SK-N-SH (cell line): ENCODE results near the gene IL17A.

ENCODE experiments used
- FOXJ3 ChIP-seq: sonication (generic); formaldehyde crosslinking; IDR thresholded peaks from 2 replicates; pipeline ENCODE4 v1.5.1; 2020; ENCODE audit warnings: mild to moderate bottlenecking, missing genetic modification reagents
- FOXM1 ChIP-seq: IDR thresholded peaks from 2 replicates; pipeline ENCODE4 v1.4.0; 2012; ENCODE audit warnings: low read depth, mild to moderate bottlenecking
- NFIC ChIP-seq: IDR thresholded peaks from 2 replicates; pipeline ENCODE4 v1.4.0; 2012; ENCODE audit warnings: borderline replicate concordance
- POLR2AphosphoS5 ChIP-seq: IDR thresholded peaks from 2 replicates; pipeline ENCODE4 v1.6.1; 2012; ENCODE audit warnings: low read depth, low read length
- RCOR1 ChIP-seq: fragments of 150-350 bp; IDR thresholded peaks from 2 replicates; pipeline ENCODE4 v1.6.1; 2017; ENCODE audit warnings: antibody characterized with exemption, low read length
- RXRA ChIP-seq: IDR thresholded peaks from 2 replicates; pipeline ENCODE4 v1.4.0; 2012; ENCODE audit warnings: low read depth, mild to moderate bottlenecking, borderline replicate concordance
- SIN3A ChIP-seq: IDR thresholded peaks from 2 replicates; pipeline ENCODE4 v1.6.1; 2012; ENCODE audit warnings: low read depth, mild to moderate bottlenecking, low read length, moderate library complexity, borderline replicate concordance
- SMC3 ChIP-seq: IDR thresholded peaks from 2 replicates; pipeline ENCODE4 v1.6.1; 2012; ENCODE audit warnings: low read depth, low read length, improper control_type of control experiment
- TAF1 ChIP-seq: IDR thresholded peaks from 2 replicates; pipeline ENCODE4 v1.6.1; 2012; ENCODE audit warnings: low read depth, mild to moderate bottlenecking, low read length, moderate library complexity, borderline replicate concordance
- TEAD4 ChIP-seq: IDR thresholded peaks from 2 replicates; pipeline ENCODE4 v1.4.0; 2012; ENCODE audit warnings: mild to moderate bottlenecking, borderline replicate concordance; ENCODE audit not compliant: insufficient read depth
- TF ChIP-seq, protein P1 (sequence below): fragments of 200-600 bp; sonication (generic); IDR thresholded peaks from 2 replicates; pipeline ENCODE4 v1.6.1; 2017; ENCODE audit warnings: antibody characterized with exemption, mild to moderate bottlenecking, moderate library complexity
- TF ChIP-seq, protein P2 (sequence below): IDR thresholded peaks from 2 replicates; pipeline ENCODE4 v1.6.1; 2012; ENCODE audit warnings: mild to moderate bottlenecking, low read depth, low read length, moderate library complexity
- TF ChIP-seq, protein P3 (sequence below): IDR thresholded peaks from 2 replicates; pipeline ENCODE4 v1.4.0; 2012; ENCODE audit warnings: low read depth

DNA sequence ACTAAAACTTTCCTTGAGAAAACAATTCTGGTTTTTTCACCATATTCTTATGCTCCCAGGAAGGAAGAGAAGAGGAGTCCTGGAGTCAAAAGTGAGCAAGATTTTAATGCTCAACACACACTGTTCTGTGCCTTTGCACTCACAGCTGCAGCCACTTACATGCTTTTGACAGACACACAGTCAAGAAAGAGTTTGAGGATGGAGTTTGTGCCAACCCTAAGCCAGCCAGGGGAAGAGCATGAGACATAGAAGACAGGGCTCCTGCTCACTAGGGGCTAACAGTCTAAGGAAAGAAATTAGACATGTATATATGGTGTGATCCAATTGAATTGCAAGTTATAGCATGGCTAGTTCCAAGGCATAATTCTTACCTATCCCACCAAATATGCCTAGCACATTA, 37.1 kb upstream of the IL17A start:
- TF ChIP-seq, protein P1, sequence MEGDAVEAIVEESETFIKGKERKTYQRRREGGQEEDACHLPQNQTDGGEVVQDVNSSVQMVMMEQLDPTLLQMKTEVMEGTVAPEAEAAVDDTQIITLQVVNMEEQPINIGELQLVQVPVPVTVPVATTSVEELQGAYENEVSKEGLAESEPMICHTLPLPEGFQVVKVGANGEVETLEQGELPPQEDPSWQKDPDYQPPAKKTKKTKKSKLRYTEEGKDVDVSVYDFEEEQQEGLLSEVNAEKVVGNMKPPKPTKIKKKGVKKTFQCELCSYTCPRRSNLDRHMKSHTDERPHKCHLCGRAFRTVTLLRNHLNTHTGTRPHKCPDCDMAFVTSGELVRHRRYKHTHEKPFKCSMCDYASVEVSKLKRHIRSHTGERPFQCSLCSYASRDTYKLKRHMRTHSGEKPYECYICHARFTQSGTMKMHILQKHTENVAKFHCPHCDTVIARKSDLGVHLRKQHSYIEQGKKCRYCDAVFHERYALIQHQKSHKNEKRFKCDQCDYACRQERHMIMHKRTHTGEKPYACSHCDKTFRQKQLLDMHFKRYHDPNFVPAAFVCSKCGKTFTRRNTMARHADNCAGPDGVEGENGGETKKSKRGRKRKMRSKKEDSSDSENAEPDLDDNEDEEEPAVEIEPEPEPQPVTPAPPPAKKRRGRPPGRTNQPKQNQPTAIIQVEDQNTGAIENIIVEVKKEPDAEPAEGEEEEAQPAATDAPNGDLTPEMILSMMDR: no peak
- no peak for TF ChIP-seq POLR2AphosphoS5
- TF ChIP-seq, protein P2, sequence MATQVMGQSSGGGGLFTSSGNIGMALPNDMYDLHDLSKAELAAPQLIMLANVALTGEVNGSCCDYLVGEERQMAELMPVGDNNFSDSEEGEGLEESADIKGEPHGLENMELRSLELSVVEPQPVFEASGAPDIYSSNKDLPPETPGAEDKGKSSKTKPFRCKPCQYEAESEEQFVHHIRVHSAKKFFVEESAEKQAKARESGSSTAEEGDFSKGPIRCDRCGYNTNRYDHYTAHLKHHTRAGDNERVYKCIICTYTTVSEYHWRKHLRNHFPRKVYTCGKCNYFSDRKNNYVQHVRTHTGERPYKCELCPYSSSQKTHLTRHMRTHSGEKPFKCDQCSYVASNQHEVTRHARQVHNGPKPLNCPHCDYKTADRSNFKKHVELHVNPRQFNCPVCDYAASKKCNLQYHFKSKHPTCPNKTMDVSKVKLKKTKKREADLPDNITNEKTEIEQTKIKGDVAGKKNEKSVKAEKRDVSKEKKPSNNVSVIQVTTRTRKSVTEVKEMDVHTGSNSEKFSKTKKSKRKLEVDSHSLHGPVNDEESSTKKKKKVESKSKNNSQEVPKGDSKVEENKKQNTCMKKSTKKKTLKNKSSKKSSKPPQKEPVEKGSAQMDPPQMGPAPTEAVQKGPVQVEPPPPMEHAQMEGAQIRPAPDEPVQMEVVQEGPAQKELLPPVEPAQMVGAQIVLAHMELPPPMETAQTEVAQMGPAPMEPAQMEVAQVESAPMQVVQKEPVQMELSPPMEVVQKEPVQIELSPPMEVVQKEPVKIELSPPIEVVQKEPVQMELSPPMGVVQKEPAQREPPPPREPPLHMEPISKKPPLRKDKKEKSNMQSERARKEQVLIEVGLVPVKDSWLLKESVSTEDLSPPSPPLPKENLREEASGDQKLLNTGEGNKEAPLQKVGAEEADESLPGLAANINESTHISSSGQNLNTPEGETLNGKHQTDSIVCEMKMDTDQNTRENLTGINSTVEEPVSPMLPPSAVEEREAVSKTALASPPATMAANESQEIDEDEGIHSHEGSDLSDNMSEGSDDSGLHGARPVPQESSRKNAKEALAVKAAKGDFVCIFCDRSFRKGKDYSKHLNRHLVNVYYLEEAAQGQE: no peak
- no peak for TF ChIP-seq NFIC
- TF ChIP-seq SMC3: no peak
- TF ChIP-seq RCOR1: no peak
- TF ChIP-seq TEAD4: no peak
- TF ChIP-seq, protein P3, sequence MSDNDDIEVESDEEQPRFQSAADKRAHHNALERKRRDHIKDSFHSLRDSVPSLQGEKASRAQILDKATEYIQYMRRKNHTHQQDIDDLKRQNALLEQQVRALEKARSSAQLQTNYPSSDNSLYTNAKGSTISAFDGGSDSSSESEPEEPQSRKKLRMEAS: no peak
- no peak for TF ChIP-seq RXRA
- TF ChIP-seq FOXM1: no peak
- TF ChIP-seq FOXJ3 (CRISPR knock-in tag): no peak
- TF ChIP-seq SIN3A: no peak
- TF ChIP-seq TAF1: no peak
